Mesendoderm (in vitro differentiated cells): ENCODE measurements around the gene DMD.

Source experiments
- DNase-seq: peaks from one replicate; pipeline ENCODE4 v3.0.0; 2013
- H2AK5ac ChIP-seq: 2 replicates; pipeline ENCODE4 v1.6.1; 2013; ENCODE audit warnings: low read length, inconsistent platforms
- H2BK120ac ChIP-seq: 2 replicates; pipeline ENCODE4 v1.6.1; 2013; ENCODE audit warnings: low read depth, mild to moderate bottlenecking, low read length, moderate library complexity, mixed read lengths
- H2BK15ac ChIP-seq: replicated peaks from 2 replicates; pipeline ENCODE4 v1.6.1; 2013; ENCODE audit warnings: low read depth, mild to moderate bottlenecking, moderate library complexity
- H2BK5ac ChIP-seq: 2 replicates; pipeline ENCODE4 v1.6.1; 2013; ENCODE audit warnings: low read length, inconsistent platforms
- H3K18ac ChIP-seq: 2 replicates; pipeline ENCODE4 v1.6.1; 2013; ENCODE audit warnings: mild to moderate bottlenecking, low read length, mixed read lengths
- H3K23ac ChIP-seq: one replicate; pipeline ENCODE4 v1.6.1; 2013; ENCODE audit warnings: low read length
- H3K27ac ChIP-seq: 2 replicates; pipeline ENCODE4 v1.5.1; 2013; ENCODE audit warnings: low read depth, mild to moderate bottlenecking, inconsistent platforms, low read length, moderate library complexity
- H3K27me3 ChIP-seq: 2 replicates; pipeline ENCODE4 v1.6.1; 2013; ENCODE audit warnings: low read length, control low read depth, mild to moderate bottlenecking, inconsistent platforms; ENCODE audit not compliant: insufficient read depth, poor library complexity
- H3K36me3 ChIP-seq: 2 replicates; pipeline ENCODE4 v1.6.1; 2013; ENCODE audit warnings: low read length, inconsistent platforms; ENCODE audit not compliant: control insufficient read depth, insufficient read depth
- H3K4ac ChIP-seq: one replicate; pipeline ENCODE4 v1.6.1; 2013; ENCODE audit warnings: low read depth, mild to moderate bottlenecking, low read length, moderate library complexity
- H3K4me1 ChIP-seq: 2 replicates; pipeline ENCODE4 v1.6.1; 2013; ENCODE audit warnings: low read depth, low read length, inconsistent platforms; ENCODE audit not compliant: control insufficient read depth
- H3K4me2 ChIP-seq: 2 replicates; pipeline ENCODE4 v1.6.1; 2013; ENCODE audit warnings: low read length
- H3K4me3 ChIP-seq: 2 replicates; pipeline ENCODE4 v1.5.1; 2013; ENCODE audit warnings: mild to moderate bottlenecking, low read length
- H3K56ac ChIP-seq: one replicate; pipeline ENCODE4 v1.6.1; 2013; ENCODE audit warnings: low read length
- H3K79me1 ChIP-seq: 2 replicates; pipeline ENCODE4 v1.6.1; 2013; ENCODE audit warnings: low read length, inconsistent platforms
- H3K79me2 ChIP-seq: 2 replicates; pipeline ENCODE4 v1.6.1; 2013; ENCODE audit warnings: mild to moderate bottlenecking, low read length; ENCODE audit not compliant: control insufficient read depth, insufficient read depth
- H3K9ac ChIP-seq: 2 replicates; pipeline ENCODE4 v1.6.1; 2013; ENCODE audit warnings: low read length, inconsistent platforms
- H4K5ac ChIP-seq: one replicate; pipeline ENCODE4 v1.6.1; 2013; ENCODE audit warnings: low read length
- H4K8ac ChIP-seq: one replicate; pipeline ENCODE4 v1.6.1; 2013; ENCODE audit warnings: low read depth, mild to moderate bottlenecking, control low read depth, low read length, moderate library complexity
- WGBS: extraction: QIAGEN DNeasy Blood & Tissue Kit; methylation state at CpG from one replicate; pipeline ENCODE4 v1.1.7; 2013; ENCODE audit warnings: low lambda C conversion rate, missing lambda C conversion rate; ENCODE audit not compliant: insufficient coverage; ENCODE audit errors: extremely low coverage; 5-methylcytosine and 5-hydroxymethylcytosine counted together

Gene DMD

GRCh38 chrX:31340587-31340986, 1870.8 kb downstream of the DMD start:
- H3K4me2 ChIP-seq = no peak overlapping the region
- no peak overlapping the region for H2BK120ac ChIP-seq
- H3K23ac ChIP-seq = no peak overlapping the region
- H3K4ac ChIP-seq = no peak overlapping the region
- DNase-seq = no peak
- no peak overlapping the region for H3K9ac ChIP-seq
- H3K27me3 ChIP-seq = no peaks in the 10 kb centered on the region
- no peak overlapping the region for H3K27ac ChIP-seq
- H3K56ac ChIP-seq = no peak overlapping the region
- no peak overlapping the region for H4K5ac ChIP-seq
- H3K79me2 ChIP-seq = no peaks in the 10 kb centered on the region
- H3K4me3 ChIP-seq = no peak overlapping the region
- no peaks in the 10 kb centered on the region for H3K79me1 ChIP-seq
- no peak overlapping the region for H2BK15ac ChIP-seq
- H2BK5ac ChIP-seq = no peak overlapping the region
- no peak overlapping the region for H3K18ac ChIP-seq
- no peak overlapping the region for H2AK5ac ChIP-seq
- H3K4me1 ChIP-seq = no peaks in the 10 kb centered on the region
- no peak overlapping the region for H4K8ac ChIP-seq
- WGBS = no CpG with 5 or more reads among the region's 4 CpGs
- no peaks in the 10 kb centered on the region for H3K36me3 ChIP-seq

DNA sequence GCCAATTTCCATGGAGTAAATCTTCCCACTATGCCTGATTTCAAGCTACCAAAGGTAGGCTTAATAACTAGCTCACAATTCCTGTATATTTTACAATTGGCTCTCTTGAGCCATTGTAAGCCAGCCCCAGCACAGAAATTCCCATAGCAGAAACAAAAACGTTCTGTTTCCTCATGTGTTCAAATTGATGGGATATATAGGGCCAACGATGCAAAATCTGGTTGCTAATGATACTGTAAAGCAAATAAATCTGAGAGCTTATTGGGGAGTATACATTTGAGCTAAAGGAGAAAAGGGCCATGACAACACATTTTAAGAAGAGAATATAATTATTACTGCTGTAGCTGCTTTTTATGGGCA, 1872.4 kb downstream of the DMD start:
- no peak overlapping the region for H2AK5ac ChIP-seq
- no peak overlapping the region for H3K56ac ChIP-seq
- no peak overlapping the region for H3K18ac ChIP-seq
- no peaks in the 10 kb centered on the region for H3K79me1 ChIP-seq
- no peaks in the 10 kb centered on the region for H3K27me3 ChIP-seq
- H3K9ac ChIP-seq = no peak overlapping the region
- no peaks in the 10 kb centered on the region for H3K4me1 ChIP-seq
- H3K4me2 ChIP-seq = no peak overlapping the region
- no peak for DNase-seq
- H2BK15ac ChIP-seq = no peak overlapping the region
- H3K27ac ChIP-seq = no peak overlapping the region
- WGBS = no CpG with 5 or more reads among the region's 2 CpGs
- H3K23ac ChIP-seq = no peak overlapping the region
- H4K5ac ChIP-seq = no peak overlapping the region
- H2BK120ac ChIP-seq = no peak overlapping the region
- no peak overlapping the region for H3K4ac ChIP-seq
- no peaks in the 10 kb centered on the region for H3K36me3 ChIP-seq
- H4K8ac ChIP-seq = no peak overlapping the region
- no peak overlapping the region for H2BK5ac ChIP-seq
- no peaks in the 10 kb centered on the region for H3K79me2 ChIP-seq
- H3K4me3 ChIP-seq = no peak overlapping the region

DNA sequence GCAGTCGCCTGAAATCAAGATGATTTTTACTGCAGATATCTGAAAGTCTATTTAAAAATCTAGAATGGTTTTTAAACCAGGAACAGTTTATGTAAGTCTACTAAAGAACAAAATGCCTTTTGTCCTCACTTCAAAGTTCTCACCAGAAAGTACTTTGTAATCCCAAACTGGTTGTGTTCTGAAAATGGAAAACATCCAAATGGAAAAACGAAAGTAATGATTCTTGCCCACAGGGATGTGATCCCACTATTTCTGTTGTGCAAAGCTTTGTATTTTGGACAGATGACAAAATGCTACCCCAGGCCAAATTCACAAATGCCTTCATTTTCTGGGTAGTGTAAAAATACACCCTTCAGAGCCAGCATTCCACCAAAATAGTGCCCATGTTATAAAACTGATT, 1874.0 kb downstream of the DMD start:
- no peak overlapping the region for H2BK15ac ChIP-seq
- H3K56ac ChIP-seq = no peak overlapping the region
- no peak overlapping the region for H3K23ac ChIP-seq
- H3K4ac ChIP-seq = no peak overlapping the region
- H3K36me3 ChIP-seq = no peaks in the 10 kb centered on the region
- H3K79me1 ChIP-seq = no peaks in the 10 kb centered on the region
- no CpG with 5 or more reads among the region's 2 CpGs for WGBS
- no peak overlapping the region for H4K8ac ChIP-seq
- H3K79me2 ChIP-seq = no peaks in the 10 kb centered on the region
- no peak overlapping the region for H2BK5ac ChIP-seq
- H3K18ac ChIP-seq = no peak overlapping the region
- no peak overlapping the region for H4K5ac ChIP-seq
- no peak overlapping the region for H3K4me2 ChIP-seq
- H3K4me3 ChIP-seq = no peak overlapping the region
- H3K9ac ChIP-seq = no peak overlapping the region
- no peak overlapping the region for H3K27ac ChIP-seq
- no peaks in the 10 kb centered on the region for H3K4me1 ChIP-seq
- H2BK120ac ChIP-seq = no peak overlapping the region
- H3K27me3 ChIP-seq = no peaks in the 10 kb centered on the region
- no peak for DNase-seq
- H2AK5ac ChIP-seq = no peak overlapping the region

GRCh38 chrX:31336419-31336818, 1874.9 kb downstream of the DMD start:
- no peak overlapping the region for H2BK15ac ChIP-seq
- no peak overlapping the region for H4K5ac ChIP-seq
- no peak overlapping the region for H4K8ac ChIP-seq
- H3K56ac ChIP-seq = no peak overlapping the region
- H2BK120ac ChIP-seq = no peak overlapping the region
- H3K9ac ChIP-seq = no peak overlapping the region
- no peak overlapping the region for H3K4me3 ChIP-seq
- no peaks in the 10 kb centered on the region for H3K27me3 ChIP-seq
- H3K23ac ChIP-seq = no peak overlapping the region
- no peak overlapping the region for H2AK5ac ChIP-seq
- H3K79me1 ChIP-seq = no peaks in the 10 kb centered on the region
- H2BK5ac ChIP-seq = no peak overlapping the region
- no peaks in the 10 kb centered on the region for H3K79me2 ChIP-seq
- H3K27ac ChIP-seq = no peak overlapping the region
- H3K4me1 ChIP-seq = no peaks in the 10 kb centered on the region
- no CpG with 5 or more reads among the region's 2 CpGs for WGBS
- H3K36me3 ChIP-seq = no peaks in the 10 kb centered on the region
- no peak overlapping the region for H3K4me2 ChIP-seq
- DNase-seq = no peak
- H3K4ac ChIP-seq = no peak overlapping the region
- no peak overlapping the region for H3K18ac ChIP-seq

- H3K79me1 ChIP-seq = no peaks in the 10 kb centered on the region
- H3K4ac ChIP-seq = no peak overlapping the region
- no peaks in the 10 kb centered on the region for H3K36me3 ChIP-seq
- no peak overlapping the region for H3K18ac ChIP-seq
- H2AK5ac ChIP-seq = no peak overlapping the region
- no peaks in the 10 kb centered on the region for H3K27me3 ChIP-seq
- no peak overlapping the region for H3K4me2 ChIP-seq
- DNase-seq = no peak
- no peak overlapping the region for H4K8ac ChIP-seq
- no peak overlapping the region for H2BK5ac ChIP-seq
- no peak overlapping the region for H3K23ac ChIP-seq
- no peak overlapping the region for H3K56ac ChIP-seq
- no peak overlapping the region for H2BK120ac ChIP-seq
- no peak overlapping the region for H3K27ac ChIP-seq
- no peak overlapping the region for H3K9ac ChIP-seq
- no peaks in the 10 kb centered on the region for H3K79me2 ChIP-seq
- no peak overlapping the region for H4K5ac ChIP-seq
- H2BK15ac ChIP-seq = no peak overlapping the region
- WGBS = no CpG with 5 or more reads among the region's 1 CpG
- H3K4me3 ChIP-seq = no peak overlapping the region
- H3K4me1 ChIP-seq = no peaks in the 10 kb centered on the region
Measured at GRCh38 chrX:31334997-31335396, 1876.4 kb downstream of the DMD start.

- H4K8ac ChIP-seq = no peak overlapping the region
- no peak overlapping the region for H2BK120ac ChIP-seq
- no peaks in the 10 kb centered on the region for H3K27me3 ChIP-seq
- H3K79me1 ChIP-seq = no peaks in the 10 kb centered on the region
- no peak overlapping the region for H3K56ac ChIP-seq
- no peak overlapping the region for H3K18ac ChIP-seq
- H4K5ac ChIP-seq = no peak overlapping the region
- H2AK5ac ChIP-seq = no peak overlapping the region
- H3K4me2 ChIP-seq = no peak overlapping the region
- peak; percentile 67 for DNase-seq
- 100% methylated on average over 1 of the region's 4 CpGs for WGBS
- H3K4ac ChIP-seq = no peak overlapping the region
- no peaks in the 10 kb centered on the region for H3K4me1 ChIP-seq
- no peak overlapping the region for H3K27ac ChIP-seq
- H3K4me3 ChIP-seq = no peak overlapping the region
- H3K36me3 ChIP-seq = no peaks in the 10 kb centered on the region
- H2BK15ac ChIP-seq = no peak overlapping the region
- H3K23ac ChIP-seq = no peak overlapping the region
- no peaks in the 10 kb centered on the region for H3K79me2 ChIP-seq
- no peak overlapping the region for H3K9ac ChIP-seq
- H2BK5ac ChIP-seq = no peak overlapping the region
Measured at GRCh38 chrX:31333165-31333831, 1878.1 kb downstream of the DMD start.
